Measurements from ENCODE around the gene MGAT3. TPM values are rescaled to one million over a fixed set of nuclear protein-coding genes. Genes with fewer than 3 reads are reported as not detected.

MGAT3 gene
- total and polyA plus RNA-seq, 9 of the 15 experiments (the other 6 are each of a cell fraction or from before 2014, with no cell fraction given) = 0.10 to 11.5 (median 4.6) TPM

- TF ChIP-seq GTF3C2 (IDR thresholded peaks at IDR 0.05; ENCODE audit: borderline replicate concordance, extremely low read depth, insufficient read length) (no peak), ELF4 (CRISPR knock-in tag; IDR thresholded peaks at IDR 0.05) (peak; percentile 49; the same call in 1 of the 2 replicates), ZNF197 (CRISPR knock-in tag; IDR thresholded peaks at IDR 0.05; ENCODE audit: low read depth) (no peak), EP300 (IDR thresholded peaks at IDR 0.05; ENCODE audit: low read length) (no peak), CTBP1 (IDR thresholded peaks at IDR 0.05; ENCODE audit: borderline replicate concordance) (peak; percentile 17; the same call in 1 of the 2 replicates), ZNF165 (CRISPR knock-in tag; IDR thresholded peaks at IDR 0.05; ENCODE audit: borderline replicate concordance) (no peak), SAP30 (IDR thresholded peaks at IDR 0.05; ENCODE audit: borderline replicate concordance, insufficient read depth, low read depth, low read length, poor library complexity, severe bottlenecking) (peak; percentile 29), XRCC5 (IDR thresholded peaks at IDR 0.05; ENCODE audit: low read depth, low read length) (no peak), HOMEZ (CRISPR knock-in tag; IDR thresholded peaks at IDR 0.05) (no peak), FOXM1 (IDR thresholded peaks at IDR 0.05; ENCODE audit: low read depth) (no peak), FOXM1 (CRISPR knock-in tag; IDR thresholded peaks at IDR 0.05; ENCODE audit: low read depth) (no peak), ETV5 (CRISPR knock-in tag; IDR thresholded peaks at IDR 0.05; ENCODE audit: low read depth) (peak; percentile 71; the same call in 1 of the 2 replicates), SUPT5H (IDR thresholded peaks at IDR 0.05) (peak; percentile 81), ZNF57 (CRISPR knock-in tag; IDR thresholded peaks at IDR 0.05) (no peak), POLR2A (conservative IDR thresholded peaks at IDR 0.05) (peak; percentile 88), TRIM24 (IDR thresholded peaks at IDR 0.05) (peak in 1 of 2 experiments; percentile 82; a peak in 2 of 4 replicates)
- TF ChIP-seq, protein P1, sequence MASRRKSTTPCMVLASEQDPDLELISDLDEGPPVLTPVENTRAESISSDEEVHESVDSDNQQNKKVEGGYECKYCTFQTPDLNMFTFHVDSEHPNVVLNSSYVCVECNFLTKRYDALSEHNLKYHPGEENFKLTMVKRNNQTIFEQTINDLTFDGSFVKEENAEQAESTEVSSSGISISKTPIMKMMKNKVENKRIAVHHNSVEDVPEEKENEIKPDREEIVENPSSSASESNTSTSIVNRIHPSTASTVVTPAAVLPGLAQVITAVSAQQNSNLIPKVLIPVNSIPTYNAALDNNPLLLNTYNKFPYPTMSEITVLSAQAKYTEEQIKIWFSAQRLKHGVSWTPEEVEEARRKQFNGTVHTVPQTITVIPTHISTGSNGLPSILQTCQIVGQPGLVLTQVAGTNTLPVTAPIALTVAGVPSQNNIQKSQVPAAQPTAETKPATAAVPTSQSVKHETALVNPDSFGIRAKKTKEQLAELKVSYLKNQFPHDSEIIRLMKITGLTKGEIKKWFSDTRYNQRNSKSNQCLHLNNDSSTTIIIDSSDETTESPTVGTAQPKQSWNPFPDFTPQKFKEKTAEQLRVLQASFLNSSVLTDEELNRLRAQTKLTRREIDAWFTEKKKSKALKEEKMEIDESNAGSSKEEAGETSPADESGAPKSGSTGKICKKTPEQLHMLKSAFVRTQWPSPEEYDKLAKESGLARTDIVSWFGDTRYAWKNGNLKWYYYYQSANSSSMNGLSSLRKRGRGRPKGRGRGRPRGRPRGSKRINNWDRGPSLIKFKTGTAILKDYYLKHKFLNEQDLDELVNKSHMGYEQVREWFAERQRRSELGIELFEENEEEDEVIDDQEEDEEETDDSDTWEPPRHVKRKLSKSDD (conservative IDR thresholded peaks at IDR 0.05; ENCODE audit: low read length) = no peak
- TF ChIP-seq, protein P2, sequence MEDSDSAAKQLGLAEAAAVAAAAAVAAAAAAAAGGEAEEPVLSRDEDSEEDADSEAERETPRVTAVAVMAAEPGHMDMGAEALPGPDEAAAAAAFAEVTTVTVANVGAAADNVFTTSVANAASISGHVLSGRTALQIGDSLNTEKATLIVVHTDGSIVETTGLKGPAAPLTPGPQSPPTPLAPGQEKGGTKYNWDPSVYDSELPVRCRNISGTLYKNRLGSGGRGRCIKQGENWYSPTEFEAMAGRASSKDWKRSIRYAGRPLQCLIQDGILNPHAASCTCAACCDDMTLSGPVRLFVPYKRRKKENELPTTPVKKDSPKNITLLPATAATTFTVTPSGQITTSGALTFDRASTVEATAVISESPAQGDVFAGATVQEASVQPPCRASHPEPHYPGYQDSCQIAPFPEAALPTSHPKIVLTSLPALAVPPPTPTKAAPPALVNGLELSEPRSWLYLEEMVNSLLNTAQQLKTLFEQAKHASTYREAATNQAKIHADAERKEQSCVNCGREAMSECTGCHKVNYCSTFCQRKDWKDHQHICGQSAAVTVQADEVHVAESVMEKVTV (CRISPR knock-in tag; IDR thresholded peaks at IDR 0.05) = no peak
Measured at GRCh38 chr22:39532215-39533073, 75.6 kb downstream of the MGAT3 start, which contains the start of gene RPS19BP1 (continued).
